SK-N-MC (cell line): Measurements from ENCODE around the gene UNC93A.
"Not testable (repeated sequence)": the region's sequence is repeated elsewhere in the genome, so short reads cannot be mapped to it uniquely, and the experiment has no call there.

ENCODE experiments used
- DNase-seq: peaks from one replicate; pipeline ENCODE4 v3.0.0-alpha.2; 2011; ENCODE audit warnings: low read depth, low spot score
- H3K27ac ChIP-seq: fragments of 200-600 bp; sonication (generic); 2 replicates; pipeline ENCODE4 v1.5.1; 2016; ENCODE audit warnings: mixed run types
- H3K36me3 ChIP-seq: fragments of 200-600 bp; sonication (generic); 2 replicates; pipeline ENCODE4 v1.6.1; 2017; ENCODE audit warnings: antibody characterized with exemption, low read length, mixed read lengths; ENCODE audit not compliant: insufficient read depth
- H3K4me3 ChIP-seq: fragments of 200-600 bp; sonication (generic); 2 replicates; pipeline ENCODE4 v1.5.1; 2016
- H3K9ac ChIP-seq: fragments of 200-600 bp; sonication (generic); 2 replicates; pipeline ENCODE4 v1.8.0; 2017; ENCODE audit warnings: mixed run types, mixed read lengths; ENCODE audit not compliant: insufficient read length
- H3K9me3 ChIP-seq: fragments of 200-600 bp; sonication (generic); 2 replicates; pipeline ENCODE4 v1.6.1; 2017; ENCODE audit warnings: low read depth, mild to moderate bottlenecking, antibody characterized with exemption, low read length, moderate library complexity, mixed read lengths
- EZH2 ChIP-seq: fragments of 200-600 bp; sonication (generic); IDR thresholded peaks from one replicate; pipeline ENCODE4 v1.6.1; 2017; ENCODE audit warnings: antibody characterized with exemption
- FOXP2 ChIP-seq: optimal IDR thresholded peaks from 2 replicates; pipeline ENCODE3; 2011; ENCODE audit warnings: mild to moderate bottlenecking, moderate library complexity; ENCODE audit not compliant: insufficient read depth; ENCODE audit errors: extremely low read length, control extremely low read depth
- POLR2AphosphoS5 ChIP-seq: IDR thresholded peaks from 2 replicates; pipeline ENCODE4 v1.6.1; 2012; ENCODE audit warnings: mild to moderate bottlenecking, low read depth, low read length, borderline replicate concordance

UNC93A gene

GRCh38 chr6:167279766-167280446, 11.2 kb upstream of the UNC93A start:
- no peak overlapping the region for H3K9ac ChIP-seq
- no peak for DNase-seq
- no peak overlapping the region for H3K4me3 ChIP-seq
- no peaks in the 10 kb centered on the region for H3K9me3 ChIP-seq
- no peak overlapping the region for H3K27ac ChIP-seq
- no peak for TF ChIP-seq EZH2
- TF ChIP-seq FOXP2: no peak
- TF ChIP-seq POLR2AphosphoS5: no peak
- no peaks in the 10 kb centered on the region for H3K36me3 ChIP-seq

- not testable (repeated sequence) for H3K4me3 ChIP-seq, H3K9ac ChIP-seq, H3K36me3 ChIP-seq, DNase-seq, H3K27ac ChIP-seq, H3K9me3 ChIP-seq
These were observed 10.6 kb upstream of the UNC93A start for GRCh38 chr6:167280466-167280865.

DNA sequence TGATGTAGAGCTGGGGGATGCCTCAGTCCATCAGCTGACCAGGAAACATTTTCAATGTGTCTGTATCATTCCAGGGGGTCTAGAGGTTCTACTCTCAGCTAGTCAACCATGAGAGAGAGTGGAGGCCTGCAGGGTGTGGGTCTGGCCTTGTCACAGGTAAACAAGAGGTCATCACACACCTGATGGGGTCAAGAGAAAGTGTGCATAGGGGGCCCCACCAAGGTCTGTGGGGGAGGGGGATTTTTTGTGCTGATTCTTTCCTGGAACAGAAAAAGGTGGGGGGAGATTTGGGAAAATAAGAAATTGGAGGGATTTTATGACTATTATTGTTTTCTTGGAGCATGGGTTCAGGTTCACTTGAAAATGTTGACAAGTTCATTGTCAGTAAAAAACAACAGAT, 8.9 kb upstream of the UNC93A start:
- no peak for TF ChIP-seq POLR2AphosphoS5
- TF ChIP-seq FOXP2: no peak
- TF ChIP-seq EZH2: no peak

DNA sequence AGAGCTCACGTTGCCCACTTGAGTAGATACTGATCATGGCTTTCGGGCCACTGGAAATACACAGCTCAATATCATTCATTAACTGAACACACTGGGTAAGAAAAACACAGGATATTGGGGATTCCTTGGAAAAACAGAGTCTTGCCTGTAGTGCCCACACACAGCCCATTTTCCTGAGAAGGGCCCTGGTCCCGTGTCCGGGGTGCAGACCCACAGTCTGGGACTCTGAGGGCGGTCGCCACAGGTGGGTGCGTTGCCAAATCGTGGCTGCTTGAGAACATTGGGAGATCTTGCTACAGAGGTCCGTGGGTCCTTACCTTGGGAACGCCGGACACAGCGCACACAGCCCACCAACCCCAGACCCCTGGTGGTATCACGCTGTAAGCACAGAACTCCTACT, 6.5 kb upstream of the UNC93A start:
- not testable (repeated sequence) for H3K4me3 ChIP-seq, H3K9me3 ChIP-seq, H3K9ac ChIP-seq, H3K27ac ChIP-seq, DNase-seq, H3K36me3 ChIP-seq

More for the DNA sequence above, 8.9 kb upstream of the UNC93A start:
- no peak overlapping the region for H3K27ac ChIP-seq
- no peak for DNase-seq
- H3K9me3 ChIP-seq: no peaks in the 10 kb centered on the region
- H3K36me3 ChIP-seq: no peaks in the 10 kb centered on the region
- H3K9ac ChIP-seq: no peak overlapping the region
- no peak overlapping the region for H3K4me3 ChIP-seq

GRCh38 chr6:167285077-167285770, 5.9 kb upstream of the UNC93A start:
- H3K27ac ChIP-seq: no peak overlapping the region
- no peak for DNase-seq
- H3K9me3 ChIP-seq: no peaks in the 10 kb centered on the region
- H3K9ac ChIP-seq: no peak overlapping the region
- H3K36me3 ChIP-seq: no peaks in the 10 kb centered on the region
- no peak for TF ChIP-seq POLR2AphosphoS5
- TF ChIP-seq FOXP2: no peak
- no peak for TF ChIP-seq EZH2
- H3K4me3 ChIP-seq: no peak overlapping the region

DNA sequence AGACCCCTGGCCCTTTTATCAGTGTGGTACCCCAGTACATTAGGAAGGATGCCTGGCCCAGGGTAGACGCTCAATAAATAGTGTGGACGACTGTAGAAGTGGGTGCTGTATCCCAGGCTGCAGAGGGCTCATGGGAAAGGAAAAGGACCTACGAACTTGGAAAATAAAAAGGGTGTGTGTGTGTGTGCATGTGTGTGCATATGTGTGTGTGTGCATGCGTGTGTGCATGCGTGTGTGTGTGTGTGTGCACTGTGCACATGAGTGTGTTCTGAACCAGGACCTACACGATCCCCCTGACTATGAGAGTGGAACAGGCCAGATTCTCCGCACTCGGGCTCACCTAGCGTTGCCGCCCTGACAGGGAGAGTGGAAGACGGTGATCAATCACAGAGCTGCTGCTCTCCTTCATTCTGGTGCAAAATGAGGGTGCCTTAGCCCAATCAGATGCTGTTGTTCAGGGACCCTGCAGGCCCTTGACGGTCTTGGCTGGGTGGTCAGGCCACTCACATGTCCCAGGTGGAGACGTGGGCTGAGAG, 3.5 kb upstream of the UNC93A start:
- no peaks in the 10 kb centered on the region for H3K36me3 ChIP-seq
- DNase-seq: no peak
- TF ChIP-seq EZH2 (no peak), FOXP2 (no peak), POLR2AphosphoS5 (no peak)
- no peak overlapping the region for H3K4me3 ChIP-seq
- H3K9me3 ChIP-seq: no peaks in the 10 kb centered on the region
- no peak overlapping the region for H3K27ac ChIP-seq
- no peak overlapping the region for H3K9ac ChIP-seq

DNA sequence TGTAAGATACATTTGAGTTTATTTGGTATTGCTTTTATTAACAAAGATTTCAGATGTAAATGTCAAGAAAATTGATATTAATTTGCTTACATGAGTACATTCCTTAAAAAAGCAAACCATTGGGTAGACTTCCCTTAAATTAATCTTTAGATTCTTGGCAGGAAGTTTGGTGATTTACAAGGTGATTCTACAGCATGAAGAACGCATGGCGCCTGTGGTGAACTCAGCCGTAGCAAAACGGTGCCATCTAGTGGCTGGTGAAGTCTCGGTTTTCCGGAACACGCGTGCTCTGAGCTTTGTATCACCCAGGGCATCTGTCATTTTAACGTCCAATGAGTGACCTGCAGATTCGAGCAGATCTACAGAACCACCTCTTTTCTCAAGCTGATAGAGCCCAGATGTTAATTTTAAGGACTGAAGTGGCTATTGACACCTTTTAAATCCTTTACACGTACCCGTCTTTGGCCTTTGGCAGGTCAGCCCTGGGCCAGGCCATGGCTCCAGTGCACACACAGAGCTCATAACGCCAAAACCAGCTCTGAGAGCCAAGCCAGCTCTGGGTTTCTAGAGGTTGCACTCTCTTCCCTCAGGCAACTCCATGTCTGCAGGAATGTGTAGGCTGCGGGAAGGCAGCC, 2.4 kb upstream of the UNC93A start:
- H3K9me3 ChIP-seq, H3K4me3 ChIP-seq, H3K27ac ChIP-seq, H3K36me3 ChIP-seq, H3K9ac ChIP-seq, DNase-seq: not testable (repeated sequence)

DNA sequence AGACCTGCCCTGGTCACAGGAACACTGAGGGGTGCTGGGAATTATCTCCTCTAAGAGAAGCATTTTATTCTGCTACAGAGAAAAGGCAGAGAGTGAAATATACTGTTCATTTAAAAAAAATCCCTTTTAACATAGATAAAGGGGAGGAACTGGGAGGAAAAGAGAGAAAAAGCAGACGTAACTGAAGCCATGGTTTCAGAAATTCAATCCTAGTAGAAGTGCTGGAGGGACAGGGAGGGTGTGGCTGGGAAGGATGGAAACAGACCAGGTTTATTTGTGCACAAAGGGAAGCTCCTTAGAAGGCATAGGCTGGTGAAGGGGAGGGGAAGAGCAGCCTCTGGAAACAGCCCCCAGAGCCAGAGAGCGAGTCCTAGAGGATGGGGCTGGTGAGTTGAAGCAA, 1.8 kb upstream of the UNC93A start:
- not testable (repeated sequence) for H3K9me3 ChIP-seq, H3K36me3 ChIP-seq, H3K27ac ChIP-seq, H3K4me3 ChIP-seq, DNase-seq, H3K9ac ChIP-seq

DNA sequence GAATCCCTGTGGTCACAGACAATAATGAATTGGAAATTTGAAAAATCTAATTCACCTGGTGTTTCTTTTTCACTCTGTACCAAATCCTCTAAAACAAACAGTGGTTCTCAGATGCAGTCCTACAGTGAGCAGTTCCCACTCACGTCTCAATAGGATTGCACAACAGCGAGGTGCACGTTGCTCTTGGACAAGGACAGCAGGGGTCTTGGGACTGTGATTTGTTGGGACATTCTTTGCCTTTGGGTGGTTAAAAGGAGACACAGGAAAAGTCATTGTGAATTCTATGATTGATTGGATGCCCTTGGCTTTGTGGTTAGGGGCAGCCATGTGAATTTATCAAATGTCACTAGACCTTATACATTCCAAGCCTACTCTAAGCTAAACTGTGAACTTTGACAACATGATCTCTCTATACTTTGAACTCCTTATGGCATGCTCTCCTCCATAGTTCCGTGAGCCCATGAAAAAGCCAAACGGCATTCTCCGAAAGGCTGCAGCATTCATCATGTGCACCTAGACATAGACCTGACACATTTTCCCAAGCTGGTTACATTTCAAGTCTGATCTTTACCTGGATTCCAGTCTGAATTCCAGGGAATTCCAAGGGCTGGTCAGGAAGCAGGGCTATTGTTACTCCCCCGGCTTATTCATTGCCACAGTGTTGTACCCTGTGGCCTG, 647 bp downstream of the UNC93A start:
- no peaks in the 10 kb centered on the region for H3K36me3 ChIP-seq
- TF ChIP-seq FOXP2 (no peak), POLR2AphosphoS5 (no peak), EZH2 (no peak)
- DNase-seq: no peak
- no peak overlapping the region for H3K9ac ChIP-seq
- no peaks in the 10 kb centered on the region for H3K9me3 ChIP-seq
- no peak overlapping the region for H3K27ac ChIP-seq
- no peak overlapping the region for H3K4me3 ChIP-seq
